HG03565 (cell line): ENCODE results near the gene FAM50A.
"Not testable (repeated sequence)": the region's sequence is repeated elsewhere in the genome, so short reads cannot be mapped to it uniquely, and the experiment has no call there.

Experiments
- ATAC-seq: cut with Tn5 transposase; IDR thresholded peaks from one replicate; pipeline ENCODE4 v1.9.1; 2021; ENCODE audit warnings: mild to moderate bottlenecking, moderate library complexity; ENCODE audit not compliant: unreplicated experiment

The FAM50A gene

GRCh38 chrX:154443992-154444754, at the start of gene FAM50A:
TSS of gene FAM50A (plus strand) at chrX:154444141. CDS start at chrX:154444236, 95 bp downstream.
- peak; percentile 50 for ATAC-seq

GRCh38 chrX:154396363-154396762, 47.6 kb upstream of the FAM50A start:
- ATAC-seq, result not testable (repeated sequence)

GRCh38 chrX:154396973-154397887, 46.7 kb upstream of the FAM50A start:
- ATAC-seq, result peak; percentile 25

DNA sequence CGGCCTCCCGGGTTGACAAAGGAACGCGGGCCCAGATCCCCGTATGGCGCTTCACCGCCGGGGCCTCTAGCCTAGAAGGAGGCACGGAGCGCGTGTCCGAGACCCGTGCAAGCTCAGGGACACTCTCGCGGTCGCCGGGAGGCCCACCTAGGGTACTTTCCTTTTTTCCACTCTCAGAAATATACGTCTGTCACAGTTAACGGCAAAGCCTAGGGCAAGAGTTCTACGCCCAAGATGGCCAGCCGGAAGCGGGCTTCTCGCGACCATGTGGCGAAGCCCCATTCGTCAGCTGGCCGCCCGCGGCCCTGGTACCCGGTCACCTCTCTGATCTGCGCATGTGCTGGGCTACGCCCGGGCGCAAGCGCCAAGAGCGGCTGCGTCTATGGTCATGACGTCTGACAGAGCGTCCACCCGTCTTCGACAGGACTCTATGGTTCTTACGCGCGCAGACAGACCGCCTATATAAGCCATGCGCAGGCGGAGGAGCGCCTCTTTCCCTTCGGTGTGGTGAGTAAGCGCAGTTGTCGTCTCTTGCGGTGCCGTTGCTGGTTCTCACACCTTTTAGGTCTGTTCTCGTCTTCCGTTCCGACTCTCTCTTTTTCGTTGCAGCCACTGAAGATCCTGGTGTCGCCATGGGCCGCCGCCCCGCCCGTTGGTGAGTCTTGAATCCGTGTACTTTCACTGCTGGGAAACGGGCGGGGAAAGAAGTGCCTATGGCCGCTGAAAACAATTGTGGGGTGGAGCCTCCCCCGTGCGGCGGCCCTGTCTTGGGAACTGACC, 45.9 kb upstream of the FAM50A start, which contains the start of gene RPL10:
TSS of gene RPL10 (plus strand) at position 490 of the 780 bp plus-strand sequence. CDS start at position 633, 143 bp downstream.
- peak; percentile 75 for ATAC-seq

DNA sequence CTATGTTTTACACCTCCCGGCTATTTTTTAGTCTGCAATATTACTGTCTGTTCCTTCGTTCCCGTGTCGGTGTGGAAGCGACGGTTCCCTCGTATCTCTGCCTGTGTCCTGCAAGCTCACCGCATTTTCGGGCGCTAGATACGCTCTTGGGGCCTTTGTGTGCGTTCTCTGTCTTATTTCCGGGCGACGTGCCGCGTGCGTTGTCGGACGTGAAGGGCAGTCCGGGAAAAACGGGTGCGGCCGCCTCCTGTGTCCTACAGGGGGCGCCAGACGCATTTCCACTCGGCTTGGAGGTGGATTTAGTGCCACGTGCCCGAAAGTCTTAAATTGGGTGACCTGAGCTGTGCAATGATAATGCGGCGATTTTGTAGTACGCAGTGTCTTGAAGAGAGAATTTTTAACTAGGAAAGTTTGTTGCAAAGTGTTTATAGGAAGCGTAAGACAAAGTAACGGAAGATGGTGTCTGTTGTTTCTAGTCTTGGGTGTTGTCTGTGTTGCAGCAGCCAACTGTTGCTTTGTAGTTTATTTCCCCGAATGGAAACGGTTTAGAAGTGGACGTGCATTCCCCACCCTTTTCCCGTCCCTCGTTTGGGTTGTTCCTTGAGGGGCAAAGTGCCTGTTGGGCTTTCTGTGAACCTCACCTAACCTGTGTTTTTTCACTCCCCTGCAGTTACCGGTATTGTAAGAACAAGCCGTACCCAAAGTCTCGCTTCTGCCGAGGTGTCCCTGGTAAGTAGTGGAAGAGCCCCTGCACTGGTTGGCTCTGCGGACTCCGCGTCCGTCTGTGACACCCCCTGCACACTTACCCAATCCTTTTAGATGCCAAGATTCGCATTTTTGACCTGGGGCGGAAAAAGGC, 45.0 kb upstream of the FAM50A start:
- ATAC-seq, result no peak

DNA sequence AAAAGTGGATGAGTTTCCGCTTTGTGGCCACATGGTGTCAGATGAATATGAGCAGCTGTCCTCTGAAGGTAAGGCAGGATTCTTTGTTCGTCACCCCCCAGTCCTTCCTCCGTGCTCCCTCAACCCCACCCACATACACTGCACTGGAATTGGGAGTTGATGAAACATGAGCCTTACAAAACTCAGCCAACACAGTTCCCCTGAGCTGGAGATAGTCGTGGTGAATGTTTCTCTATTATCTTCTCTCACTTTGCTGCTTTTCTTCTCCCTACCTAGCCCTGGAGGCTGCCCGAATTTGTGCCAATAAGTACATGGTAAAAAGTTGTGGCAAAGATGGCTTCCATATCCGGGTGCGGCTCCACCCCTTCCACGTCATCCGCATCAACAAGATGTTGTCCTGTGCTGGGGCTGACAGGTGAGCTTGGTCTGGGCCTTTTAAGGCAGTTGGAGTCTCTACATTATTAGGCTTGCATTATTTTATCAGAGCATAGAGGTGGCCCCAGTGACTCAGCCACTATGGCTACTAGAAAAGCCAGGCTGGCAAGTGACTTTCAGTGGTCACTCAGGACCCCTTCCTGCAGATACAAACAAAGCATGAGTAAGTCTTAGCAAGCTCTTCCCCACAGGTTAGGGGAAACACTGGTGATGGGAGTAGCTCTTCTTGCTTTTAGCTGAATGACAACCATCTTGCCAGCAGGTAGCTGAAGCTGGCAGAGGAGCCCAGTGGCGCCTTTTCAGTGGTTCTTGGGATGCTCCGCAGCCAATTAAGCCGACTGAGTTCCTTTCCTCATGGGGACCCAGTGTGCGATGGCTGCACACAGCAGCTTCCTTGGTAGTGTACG, 44.2 kb upstream of the FAM50A start:
- no peak for ATAC-seq

GRCh38 chrX:154400369-154400817, 43.5 kb upstream of the FAM50A start:
- ATAC-seq, result not testable (repeated sequence)

GRCh38 chrX:154401045-154401799, 42.7 kb upstream of the FAM50A start:
- ATAC-seq, result no peak

- no peak for ATAC-seq
These were observed 41.9 kb upstream of the FAM50A start for GRCh38 chrX:154401918-154402621.

- no peak for ATAC-seq
These were observed 41.3 kb upstream of the FAM50A start for GRCh38 chrX:154402622-154403127.

- ATAC-seq, result no peak
These were observed 40.7 kb upstream of the FAM50A start for GRCh38 chrX:154403192-154403591.

DNA sequence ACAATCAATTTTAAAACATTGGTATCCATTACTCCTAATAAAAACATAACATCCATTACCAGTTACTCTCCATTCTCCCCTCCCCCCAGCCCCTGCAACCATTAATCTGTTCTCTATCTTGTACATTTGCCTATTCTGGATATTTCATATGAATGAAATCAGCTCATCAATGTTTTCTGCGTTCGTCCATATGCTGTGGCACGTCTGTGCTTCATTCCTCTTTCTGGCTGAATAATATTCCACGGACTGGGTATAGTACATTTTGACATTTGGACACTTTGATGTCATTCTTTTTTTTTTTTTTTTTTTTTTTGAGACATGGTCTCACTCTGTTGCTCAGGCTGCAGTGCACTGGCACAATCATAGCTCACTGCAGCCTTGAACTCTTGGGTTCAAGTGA, 40.1 kb upstream of the FAM50A start:
- no peak for ATAC-seq

GRCh38 chrX:154404625-154405192, 39.2 kb upstream of the FAM50A start:
- ATAC-seq, result no peak

- no peak for ATAC-seq
These were observed 35.2 kb upstream of the FAM50A start for GRCh38 chrX:154408659-154409221.

DNA sequence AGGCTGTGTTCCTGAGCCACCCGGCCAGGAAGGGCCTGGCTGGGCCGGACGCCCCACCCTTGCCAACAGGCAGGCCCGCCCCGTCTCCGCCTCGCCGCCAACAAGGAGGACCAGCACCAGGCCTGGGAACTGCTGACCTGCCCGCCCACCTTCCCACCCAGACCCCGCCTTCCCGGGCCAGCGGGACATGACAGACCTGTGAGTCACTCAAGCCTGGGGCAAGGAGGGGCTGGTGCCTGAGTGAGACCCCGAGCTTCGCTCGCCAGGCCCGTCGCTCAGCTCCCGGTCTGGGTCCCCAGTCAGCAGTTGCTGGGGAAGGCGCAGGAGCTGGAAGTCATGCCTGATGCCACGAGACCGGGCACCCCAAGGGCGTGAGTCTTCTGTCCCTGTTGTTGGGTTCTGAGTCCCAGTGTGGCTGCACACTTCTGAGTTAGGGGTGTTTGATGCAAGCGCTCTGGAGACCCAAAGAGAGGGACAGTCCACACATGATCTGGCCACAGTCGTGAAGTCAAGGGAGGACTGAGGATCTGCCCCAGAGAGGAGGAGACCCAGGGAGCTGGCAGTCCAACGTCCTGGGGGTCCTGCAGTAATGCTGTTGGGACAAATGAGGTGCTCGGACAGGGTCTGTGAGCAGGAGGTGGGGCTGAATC, 34.6 kb upstream of the FAM50A start, which contains the start of gene DNASE1L1:
TSS of gene DNASE1L1 (minus strand) at position 33 of the 650 bp plus-strand sequence. CDS start 3,686 bp downstream, outside the sequence.
- ATAC-seq, result no peak

DNA sequence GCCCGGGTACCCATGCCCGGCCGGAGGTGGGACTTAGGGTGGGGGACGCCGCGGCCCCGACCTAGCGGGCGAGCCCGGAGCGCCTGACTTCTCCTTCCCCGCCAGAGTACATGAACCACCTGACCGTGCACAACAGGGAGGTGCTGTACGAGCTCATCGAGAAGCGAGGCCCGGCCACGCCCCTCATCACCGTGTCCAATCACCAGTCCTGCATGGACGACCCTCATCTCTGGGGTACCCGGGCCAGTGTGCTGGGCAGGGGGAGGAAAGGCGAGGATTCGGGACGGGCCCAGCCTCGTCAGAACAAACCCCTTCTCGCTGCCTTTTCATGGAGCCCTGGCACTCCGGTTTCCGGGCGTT, 32.0 kb upstream of the FAM50A start:
- ATAC-seq, result peak; percentile 37
